ENCODE results near the gene CST8.

- TF ChIP-seq CTCF (IDR thresholded peaks at IDR 0.05) (no peak), EZH2 (IDR thresholded peaks at IDR 0.05; ENCODE audit: borderline replicate concordance, insufficient read depth, low read depth, low read length, poor library complexity, severe bottlenecking) (no peak)
Measured at GRCh38 chr20:23492292-23492691, 1.4 kb downstream of the CST8 start.

Measured in B cell (primary cell).